ENCODE measurements around the gene OIT3.
"Not testable (repeated sequence)": the region's sequence is repeated elsewhere in the genome, so short reads cannot be mapped to it uniquely, and the experiment has no call there.

Gene OIT3

DNA sequence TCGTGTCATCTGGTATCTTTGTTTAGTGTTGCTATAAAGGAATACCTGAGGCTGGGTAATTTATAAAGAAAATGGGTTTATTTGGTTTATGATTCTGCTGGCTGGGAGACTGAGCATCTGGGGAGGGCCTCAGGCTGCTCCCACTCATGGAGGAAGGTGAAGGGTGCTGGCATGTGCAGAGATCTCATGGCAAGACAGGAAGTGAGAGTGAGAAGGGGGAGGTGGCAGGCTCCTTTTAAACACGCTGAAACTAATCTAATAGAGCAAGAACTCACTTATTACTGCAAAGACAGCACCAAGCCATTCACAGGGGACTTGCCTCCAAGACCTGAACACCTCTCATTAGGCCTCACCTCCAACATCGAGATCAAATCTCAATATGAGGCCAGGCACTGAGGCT, 11.3 kb downstream of the OIT3 start:
- no peak for DNase-seq

DNA sequence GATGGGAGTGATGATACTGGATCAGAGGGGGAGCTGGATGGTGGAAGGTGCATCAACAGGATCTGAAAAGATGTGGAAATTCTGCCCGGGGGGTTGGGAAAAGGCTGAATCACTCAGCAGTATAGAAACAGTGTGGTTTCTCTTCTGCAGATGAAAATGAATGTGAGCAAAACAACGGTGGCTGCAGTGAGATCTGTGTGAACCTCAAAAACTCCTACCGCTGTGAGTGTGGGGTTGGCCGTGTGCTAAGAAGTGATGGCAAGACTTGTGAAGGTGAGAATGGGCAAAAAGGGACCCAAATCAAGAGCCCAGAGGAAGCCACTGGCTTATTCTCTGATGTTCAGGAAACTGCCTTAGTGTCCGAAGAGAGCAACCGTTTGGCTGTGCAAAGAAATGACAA, 12.9 kb downstream of the OIT3 start:
- DNase-seq = no peak

DNA sequence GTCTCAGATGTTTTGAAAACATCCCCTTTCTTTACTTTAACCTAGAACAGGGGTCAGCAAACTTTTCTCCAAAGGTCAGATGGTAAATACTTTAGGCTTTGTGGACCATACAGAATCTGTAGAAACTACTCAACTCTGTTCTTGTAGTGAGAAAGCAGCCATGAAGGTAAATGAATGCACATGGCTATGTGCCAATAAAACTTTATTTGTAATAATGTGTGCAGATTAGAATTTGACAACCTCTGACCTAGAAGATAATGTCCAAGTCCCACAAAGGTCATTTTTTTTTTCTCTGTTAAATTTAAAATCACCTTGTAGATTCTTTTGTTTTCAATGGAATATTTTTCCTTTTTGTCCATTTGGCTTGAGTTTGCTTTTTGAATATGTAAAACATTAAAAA, 17.2 kb downstream of the OIT3 start:
- DNase-seq = no peak

DNA sequence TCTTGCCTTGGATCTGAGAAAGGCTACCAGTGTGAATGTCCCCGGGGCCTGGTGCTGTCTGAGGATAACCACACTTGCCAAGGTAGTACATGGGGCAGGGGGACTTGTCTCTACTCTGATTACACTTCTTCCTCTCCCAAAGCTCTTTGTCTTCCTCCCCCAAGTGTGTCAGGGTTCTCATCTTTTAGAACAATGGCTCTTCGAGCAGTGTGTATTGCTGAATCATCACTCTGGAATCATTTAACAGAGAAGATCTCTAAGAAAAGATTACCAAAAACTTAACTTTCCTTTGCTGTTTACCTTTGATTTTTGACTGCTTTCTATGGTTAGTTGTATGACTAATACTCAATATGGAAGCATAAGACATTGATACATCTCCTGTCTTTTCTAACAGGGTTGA, 18.2 kb downstream of the OIT3 start:
- no peak for DNase-seq

DNA sequence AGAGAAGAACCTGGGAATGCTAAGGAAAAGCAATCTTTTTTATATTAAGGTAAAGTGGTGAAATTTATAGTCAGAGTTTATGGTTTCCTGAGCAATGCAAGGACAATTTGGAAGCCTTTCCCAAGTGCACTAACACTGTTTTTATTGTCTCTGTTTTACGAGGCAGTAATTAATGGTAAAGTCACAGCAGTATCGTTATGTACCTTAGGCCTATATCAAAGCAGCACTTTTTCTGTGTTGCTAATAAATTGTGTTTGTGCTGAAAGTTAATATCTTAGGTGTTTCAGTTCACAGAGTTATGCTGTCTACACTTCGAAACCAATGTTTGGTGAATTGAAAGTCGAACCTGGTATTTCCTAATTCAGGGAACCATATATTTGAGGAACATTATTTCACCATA, 19.2 kb downstream of the OIT3 start:
- no peak for DNase-seq

DNA sequence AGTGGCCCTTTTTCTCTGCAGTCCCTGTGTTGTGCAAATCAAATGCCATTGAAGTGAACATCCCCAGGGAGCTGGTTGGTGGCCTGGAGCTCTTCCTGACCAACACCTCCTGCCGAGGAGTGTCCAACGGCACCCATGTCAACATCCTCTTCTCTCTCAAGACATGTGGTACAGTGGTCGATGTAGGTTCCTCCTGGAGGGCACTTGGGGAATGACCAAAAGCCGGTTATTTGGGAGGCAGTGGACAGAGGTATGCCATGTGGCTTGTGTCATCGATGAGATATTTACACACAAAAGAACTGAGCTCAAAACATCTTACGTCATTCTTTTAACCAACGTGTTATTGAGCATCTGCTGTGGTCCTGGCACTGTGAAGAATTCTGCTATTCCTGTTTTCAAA, 19.7 kb downstream of the OIT3 start:
- no peak for DNase-seq

DNA sequence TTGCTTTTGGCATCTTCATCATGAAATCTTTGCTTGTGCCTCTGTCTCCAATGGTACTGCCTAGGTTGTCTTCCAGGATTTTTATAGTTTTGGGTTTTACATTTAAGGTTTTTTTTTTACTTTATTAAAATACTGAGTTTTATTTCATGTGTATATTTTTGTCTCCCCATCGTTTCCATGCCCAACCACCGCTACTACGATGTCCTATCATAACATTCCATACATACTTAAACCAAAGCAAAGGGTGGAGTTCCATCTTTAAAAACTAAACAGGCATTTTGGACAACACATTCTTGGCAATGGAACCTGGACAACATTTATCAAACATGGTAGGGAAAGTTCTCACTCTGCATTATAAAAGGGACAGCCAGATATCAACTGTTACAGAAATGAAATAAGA, 23.7 kb downstream of the OIT3 start:
- not testable (repeated sequence) for DNase-seq

DNA sequence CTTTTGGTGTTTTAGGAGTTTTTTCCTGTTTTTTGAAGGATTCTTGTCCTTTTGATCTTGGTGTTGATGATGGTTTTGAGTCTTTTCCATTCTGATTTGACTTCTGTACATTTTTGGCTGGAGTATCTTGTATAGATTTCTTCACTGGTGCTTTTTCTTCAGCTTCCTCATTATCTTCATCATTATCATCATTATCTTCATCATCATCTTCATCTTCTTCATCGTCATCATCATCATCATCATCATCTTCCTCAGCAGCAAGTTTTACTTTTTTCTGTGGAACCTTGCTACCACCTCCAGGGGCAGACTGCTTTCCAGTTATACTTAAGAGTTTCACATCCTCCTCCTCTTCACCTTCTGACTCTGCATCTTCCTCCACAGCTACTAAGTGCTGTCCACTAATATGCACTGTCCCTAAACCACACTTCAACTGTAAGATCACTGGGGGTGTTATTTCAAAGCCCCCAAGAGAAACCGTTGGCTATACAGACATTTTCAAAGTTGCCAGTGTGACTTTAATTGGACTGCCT, 24.3 kb downstream of the OIT3 start:
- not testable (repeated sequence) for DNase-seq

DNA sequence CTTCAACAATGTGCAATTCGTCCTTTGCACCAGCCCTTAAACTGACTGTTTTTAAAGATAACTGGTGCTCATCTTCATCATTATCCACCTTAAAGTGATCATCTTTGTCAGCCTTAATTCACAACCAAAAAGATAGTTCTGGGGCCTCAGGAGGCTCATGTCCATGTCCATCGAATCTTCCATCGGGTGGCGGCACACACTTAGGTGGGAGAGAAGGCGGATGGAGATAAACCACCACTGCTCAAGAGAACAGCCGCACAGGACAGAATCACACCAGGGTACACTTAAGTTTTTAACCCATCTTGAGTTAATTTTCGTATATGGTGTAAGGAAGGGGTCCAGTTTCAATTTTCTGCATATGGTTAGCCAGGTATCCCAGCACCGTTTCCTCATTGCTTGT, 24.8 kb downstream of the OIT3 start:
- DNase-seq = no peak

DNA sequence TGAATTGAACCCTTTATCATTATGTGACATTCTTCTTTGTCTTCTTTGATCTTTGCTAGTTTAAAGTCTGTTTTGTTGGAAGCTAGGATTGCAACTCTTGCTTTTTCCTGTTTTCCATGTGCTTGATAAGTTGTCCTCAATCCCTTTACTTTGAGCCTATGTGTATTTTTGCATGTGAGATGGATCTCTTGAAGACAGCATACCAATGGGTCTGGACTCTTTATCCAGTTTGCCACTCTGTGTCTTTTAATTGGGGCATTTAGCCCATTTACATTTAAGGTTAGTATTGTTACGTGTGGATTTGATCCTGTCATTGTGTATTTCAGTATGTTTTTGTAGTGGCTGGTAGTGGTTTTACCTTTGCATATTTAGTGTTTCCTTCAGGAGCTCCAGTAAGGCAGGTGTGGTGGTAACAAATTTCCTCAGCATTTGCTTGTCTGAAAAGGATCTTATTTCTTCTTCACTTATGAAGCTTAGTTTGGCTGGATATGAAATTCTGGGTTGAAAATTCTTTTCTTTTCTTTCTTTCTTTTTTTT, 27.7 kb downstream of the OIT3 start:
- not testable (repeated sequence) for DNase-seq

DNA sequence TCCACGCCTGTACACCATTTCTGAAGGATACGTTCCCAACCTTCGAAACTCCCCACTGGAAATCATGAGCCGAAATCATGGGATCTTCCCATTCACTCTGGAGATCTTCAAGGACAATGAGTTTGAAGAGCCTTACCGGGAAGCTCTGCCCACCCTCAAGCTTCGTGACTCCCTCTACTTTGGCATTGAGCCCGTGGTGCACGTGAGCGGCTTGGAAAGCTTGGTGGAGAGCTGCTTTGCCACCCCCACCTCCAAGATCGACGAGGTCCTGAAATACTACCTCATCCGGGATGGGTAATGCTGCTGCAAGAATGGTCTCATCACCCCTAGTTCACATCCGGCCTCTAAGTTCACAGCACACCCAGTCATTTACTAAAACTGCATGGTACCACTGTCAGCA, 30.8 kb downstream of the OIT3 start:
- DNase-seq = no peak

DNA sequence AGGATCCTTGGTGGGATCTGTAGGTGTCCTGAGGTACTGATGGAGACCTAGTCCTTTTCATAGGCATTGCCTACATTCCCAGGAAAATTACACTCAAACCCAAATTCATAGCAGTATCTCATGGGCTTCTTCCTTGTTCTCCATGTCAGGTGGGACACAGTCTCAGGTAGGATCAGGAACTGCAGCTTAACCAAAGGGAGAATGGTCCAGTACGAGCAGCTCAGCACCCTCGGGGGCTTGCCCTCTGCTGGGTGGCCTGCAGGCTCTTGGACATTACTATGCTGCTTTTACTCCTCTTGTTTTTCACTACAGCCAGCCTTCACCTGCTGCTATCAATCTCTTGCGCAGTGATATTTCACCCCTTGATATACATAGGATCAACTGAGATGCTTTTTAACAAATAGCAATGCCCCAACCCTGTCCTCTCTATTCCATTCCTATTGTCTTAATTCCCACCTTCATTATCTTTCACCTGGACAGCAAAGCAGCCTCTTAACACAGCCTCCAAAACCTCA, 32.5 kb downstream of the OIT3 start:
- DNase-seq = no peak

DNA sequence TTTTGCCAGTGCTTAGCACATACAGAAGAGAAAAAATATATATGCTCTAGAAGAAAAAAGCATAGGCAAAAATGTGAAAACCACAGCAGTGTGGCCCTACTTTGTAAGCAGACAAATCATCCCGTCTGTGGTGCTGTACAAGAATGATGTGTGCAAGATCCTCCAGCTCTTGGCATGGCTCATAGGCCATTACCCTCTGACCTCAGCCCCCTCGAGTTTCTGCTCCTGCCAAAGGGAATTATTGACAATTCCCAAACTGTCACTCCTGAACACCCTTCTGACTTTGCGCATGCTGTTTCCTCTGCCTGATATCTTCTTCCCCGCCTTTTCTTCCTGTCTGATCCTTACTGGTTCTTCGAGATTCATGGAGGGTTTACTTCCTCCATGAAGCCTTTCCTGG, 33.9 kb downstream of the OIT3 start:
- DNase-seq = no peak

DNA sequence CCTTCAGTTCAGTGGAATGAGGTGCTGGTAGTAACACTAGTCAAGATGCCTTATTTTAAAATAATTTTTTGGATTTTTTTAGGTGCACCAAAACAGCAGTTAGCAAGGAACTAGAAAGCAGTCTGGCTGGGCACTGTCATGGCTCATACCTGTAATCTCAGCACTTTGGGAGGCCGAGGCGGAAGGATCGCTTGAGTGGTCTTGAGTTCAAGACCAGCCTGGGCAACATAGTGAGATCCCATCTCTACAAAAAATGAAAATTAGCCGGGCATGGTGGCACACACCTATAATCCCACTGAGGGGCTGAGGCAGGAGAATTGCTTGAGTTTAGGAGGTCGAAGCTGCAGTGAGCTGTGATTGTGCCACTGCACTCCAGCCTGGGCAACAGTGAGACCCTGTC, 35.3 kb downstream of the OIT3 start:
- DNase-seq = no peak

DNA sequence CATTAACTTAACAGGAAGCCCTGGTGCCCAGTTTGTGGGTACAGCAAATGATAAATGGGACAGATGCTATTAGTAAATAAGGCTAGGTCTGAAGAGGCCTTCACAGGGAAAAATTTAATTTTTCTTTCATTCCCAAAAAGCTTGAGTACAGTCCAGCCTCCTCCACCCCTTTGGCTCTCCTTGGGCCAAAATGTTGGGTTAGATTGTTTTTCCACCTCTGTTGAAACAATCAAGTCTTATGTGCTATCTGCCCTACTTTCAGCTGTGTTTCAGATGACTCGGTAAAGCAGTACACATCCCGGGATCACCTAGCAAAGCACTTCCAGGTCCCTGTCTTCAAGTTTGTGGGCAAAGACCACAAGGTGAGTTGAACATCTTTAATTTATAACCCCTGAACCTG, 36.7 kb downstream of the OIT3 start:
- DNase-seq = no peak

DNA sequence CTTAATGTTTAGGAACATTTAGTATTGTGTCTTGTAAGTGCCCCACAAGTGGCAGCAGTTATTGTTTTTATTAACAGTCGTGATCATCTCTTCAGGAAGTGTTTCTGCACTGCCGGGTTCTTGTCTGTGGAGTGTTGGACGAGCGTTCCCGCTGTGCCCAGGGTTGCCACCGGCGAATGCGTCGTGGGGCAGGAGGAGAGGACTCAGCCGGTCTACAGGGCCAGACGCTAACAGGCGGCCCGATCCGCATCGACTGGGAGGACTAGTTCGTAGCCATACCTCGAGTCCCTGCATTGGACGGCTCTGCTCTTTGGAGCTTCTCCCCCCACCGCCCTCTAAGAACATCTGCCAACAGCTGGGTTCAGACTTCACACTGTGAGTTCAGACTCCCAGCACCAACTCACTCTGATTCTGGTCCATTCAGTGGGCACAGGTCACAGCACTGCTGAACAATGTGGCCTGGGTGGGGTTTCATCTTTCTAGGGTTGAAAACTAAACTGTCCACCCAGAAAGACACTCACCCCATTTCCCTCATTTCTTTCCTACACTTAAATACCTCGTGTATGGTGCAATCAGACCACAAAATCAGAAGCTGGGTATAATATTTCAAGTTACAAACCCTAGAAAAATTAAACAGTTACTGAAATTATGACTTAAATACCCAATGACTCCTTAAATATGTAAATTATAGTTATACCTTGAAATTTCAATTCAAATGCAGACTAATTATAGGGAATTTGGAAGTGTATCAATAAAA, 38.9 kb downstream of the OIT3 start:
- DNase-seq = no peak

DNA sequence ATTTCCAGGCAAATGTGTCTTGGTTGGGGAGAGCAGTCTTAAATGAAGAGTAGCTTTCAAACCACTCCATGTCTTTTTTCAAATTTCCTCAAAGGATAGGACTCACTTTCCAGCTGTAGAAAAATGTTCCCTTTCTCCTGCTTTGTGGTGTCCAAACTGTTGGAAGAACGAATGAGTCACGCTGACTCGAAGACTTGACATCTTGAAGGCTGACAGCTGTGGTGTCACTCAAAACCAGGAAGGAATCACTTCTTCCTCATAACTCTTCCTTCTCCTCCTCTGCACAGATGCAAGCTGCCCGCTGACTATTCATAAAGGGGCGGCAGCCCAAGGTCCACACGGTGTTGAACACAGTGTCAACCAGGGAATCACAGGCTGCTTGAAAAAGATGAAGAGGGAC, 41.8 kb downstream of the OIT3 start:
- DNase-seq = no peak

DNA sequence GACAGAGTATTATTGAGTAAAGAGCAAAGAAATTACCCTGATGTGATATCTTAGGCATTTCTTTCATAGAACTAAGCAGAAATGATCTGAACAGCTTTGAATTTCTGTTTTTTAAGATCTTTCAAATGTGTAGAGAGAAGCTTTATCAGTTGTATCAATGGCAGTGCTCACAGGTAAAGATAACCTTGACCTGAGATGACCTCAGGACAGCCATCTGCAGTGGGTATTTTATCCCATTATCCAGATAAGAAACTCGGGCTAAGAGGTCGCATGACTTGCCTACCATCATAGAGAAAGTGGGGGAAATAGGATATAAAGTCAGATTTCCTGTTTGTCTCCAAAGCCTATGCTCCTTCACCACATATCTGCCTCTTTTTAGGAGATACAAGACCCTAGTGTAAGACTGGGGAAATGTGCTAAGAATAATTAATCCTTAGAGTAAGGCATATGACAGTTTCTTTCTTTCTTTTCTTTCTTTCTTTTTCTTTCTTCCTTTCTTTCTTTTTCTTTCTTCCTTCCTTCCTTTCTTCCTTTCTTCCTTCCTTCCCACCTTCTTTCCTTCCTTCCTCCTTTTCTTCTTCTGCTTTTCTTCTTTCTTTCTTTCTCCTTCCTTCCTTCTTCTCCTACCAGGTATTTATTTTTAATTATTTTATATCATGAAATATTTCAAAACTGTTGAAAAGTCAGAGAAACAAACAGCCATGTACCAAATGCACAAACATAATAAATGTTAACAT, 50.1 kb downstream of the OIT3 start:
- no peak for DNase-seq

DNA sequence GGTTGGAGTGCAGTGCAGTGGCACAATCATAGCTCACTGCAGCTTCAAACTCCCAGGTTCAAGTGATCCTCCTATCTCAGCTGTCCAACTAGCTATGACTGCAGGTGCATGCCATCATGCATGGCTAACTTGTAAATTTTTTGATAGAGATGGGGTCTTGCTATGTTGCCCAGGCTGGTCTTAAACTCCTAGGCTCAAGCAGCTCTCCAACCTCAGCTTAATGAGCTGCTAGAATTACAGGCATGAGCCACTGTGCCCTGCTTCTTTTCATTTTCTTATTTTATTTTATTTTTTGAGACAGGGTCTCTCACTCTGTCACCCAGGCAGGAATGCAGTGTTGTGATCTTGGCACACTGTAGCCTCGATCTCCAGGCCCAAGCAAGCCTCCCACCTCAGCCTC, 53.4 kb downstream of the OIT3 start:
- DNase-seq = no peak

DNA sequence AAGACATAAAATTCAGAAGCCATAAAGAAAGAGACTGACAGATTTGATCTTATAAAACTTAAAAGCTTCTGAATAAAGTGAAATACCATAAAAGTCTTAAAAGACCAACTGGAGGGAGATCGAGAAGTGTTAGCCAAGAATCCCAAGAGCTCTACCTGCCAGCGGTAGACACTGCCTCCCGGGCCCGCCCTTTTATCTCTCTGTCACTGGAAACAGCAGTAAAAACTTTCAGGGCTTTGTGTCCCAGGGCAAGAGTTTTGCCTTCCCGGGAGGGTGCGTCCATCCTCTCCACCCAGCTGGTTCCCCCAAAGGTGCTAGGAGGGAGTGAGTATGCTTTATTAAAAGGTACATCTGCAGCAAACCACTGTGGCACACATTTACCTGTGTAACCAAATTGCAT, 55.2 kb downstream of the OIT3 start:
- DNase-seq = peak; percentile 50

DNA sequence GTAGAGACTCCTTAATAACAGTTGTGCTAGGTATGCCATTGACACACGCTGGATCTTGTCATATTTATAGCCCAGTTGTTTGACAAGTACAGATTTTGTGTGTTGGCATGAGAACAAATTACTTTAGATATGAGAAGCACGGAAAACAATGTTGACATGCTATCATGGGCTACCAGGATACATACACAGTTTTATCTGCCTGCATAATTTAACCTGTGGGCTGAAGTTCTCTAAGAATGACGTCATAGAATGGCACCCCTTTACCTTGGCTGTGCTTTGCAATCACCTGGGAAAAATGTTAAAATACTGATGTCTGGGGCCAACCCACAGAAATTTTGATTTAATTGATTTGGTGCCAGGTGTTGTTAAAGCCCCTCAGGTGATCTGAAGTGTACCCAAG, 58.2 kb downstream of the OIT3 start:
- no peak for DNase-seq

DNA sequence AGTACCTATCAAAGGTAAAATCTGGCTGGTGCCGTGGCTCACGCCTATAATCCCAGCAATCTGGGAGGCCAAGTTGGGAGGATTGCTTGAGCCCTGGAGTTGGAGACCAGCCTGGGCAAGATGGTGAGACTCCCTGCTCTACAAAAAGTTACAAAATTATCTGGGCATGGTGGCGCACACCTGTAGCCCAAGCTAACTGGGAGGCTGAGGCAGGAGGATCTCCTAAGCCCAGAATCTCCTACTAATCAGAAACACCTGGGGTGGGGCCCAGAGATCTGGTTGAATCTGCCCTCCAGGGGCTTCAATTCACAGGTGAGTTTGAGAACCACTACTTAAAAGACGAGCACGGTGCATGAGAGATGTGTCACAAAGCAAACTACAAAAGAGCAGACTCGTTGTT, 58.6 kb downstream of the OIT3 start:
- DNase-seq = no peak

DNA sequence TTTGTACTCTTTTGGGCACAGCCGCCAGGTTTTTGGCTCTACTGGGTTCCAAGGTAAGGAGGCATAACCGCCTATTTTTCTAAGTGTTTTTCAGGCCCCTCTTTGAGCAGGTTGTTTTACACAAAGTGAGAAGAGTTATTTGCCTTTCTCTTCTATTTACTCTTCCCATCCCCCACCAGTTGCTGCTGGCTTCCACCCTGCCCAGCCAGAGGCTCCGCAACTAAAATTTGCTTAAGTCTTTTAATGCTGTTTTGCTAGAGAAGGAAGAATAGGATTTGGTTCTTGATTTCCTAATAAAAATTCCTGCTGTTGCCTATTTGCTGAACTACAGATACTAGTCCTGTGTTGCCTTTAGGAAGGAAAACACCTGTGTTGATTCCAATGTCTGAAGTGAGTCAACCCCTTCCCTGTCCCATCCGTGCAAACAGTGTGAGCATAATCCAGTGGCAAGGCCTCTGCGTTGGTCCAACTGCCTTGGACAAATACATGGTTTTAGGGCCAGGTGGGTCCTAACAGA, 59.2 kb downstream of the OIT3 start:
- no peak for DNase-seq

DNA sequence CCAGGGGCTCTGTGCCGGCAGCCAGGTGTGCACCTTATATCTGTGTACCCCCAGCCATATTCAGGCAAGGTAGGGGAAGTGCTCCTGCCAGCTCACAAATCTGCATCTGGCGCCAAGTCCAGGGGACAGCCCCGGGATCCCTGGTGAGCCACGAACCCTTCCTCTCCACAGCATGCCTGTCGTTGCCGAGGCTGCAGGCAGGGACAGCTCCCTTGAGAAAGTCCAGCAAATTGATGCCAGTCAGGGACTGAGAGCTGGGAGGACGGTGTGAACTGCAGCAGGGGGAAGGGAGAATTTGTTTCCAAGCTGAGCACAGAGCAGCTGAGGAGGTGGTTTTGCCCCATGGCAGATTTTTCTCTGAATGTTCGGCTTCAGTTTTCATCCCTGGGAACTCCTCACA, 60.1 kb downstream of the OIT3 start:
- peak; percentile 73 for DNase-seq
